Smooth muscle cell of the pulmonary artery (primary cell): ENCODE data around the gene CNBP. TPM values are rescaled to one million over a fixed set of nuclear protein-coding genes. Genes with fewer than 3 reads are reported as not detected.

Experiments used
- total RNA-seq: library from RNA; depleted of rRNA; stranded (reverse); fragments of >200 nt; gene quantifications from 2 replicates; pipeline ENCODE4 v1.2.3, GENCODE V29; 2014

CNBP gene
- total RNA-seq, result 195 and 202 TPM in 2 replicates

GRCh38 chr3:129183569-129184395 lies at the start of gene CNBP:
Gene CNBP (minus strand): TSS chr3:129183896. CDS start chr3:129171757, 12,139 bp downstream.

GRCh38 chr3:129160891-129161859 lies 22.5 kb downstream of the CNBP start, which contains the start of gene ISY1:
Gene ISY1 (minus strand): TSS chr3:129161063. CDS start chr3:129160975, 88 bp downstream.

GRCh38 chr3:129121792-129122411 lies 61.8 kb downstream of the CNBP start, which contains the start of gene RAB43:
Gene RAB43 (minus strand): TSS chr3:129121804. CDS start chr3:129121489, 315 bp downstream.

Other genes with a start within 250 kb of the CNBP start
- 0.13 TPM in 1 of 2 replicates, not detected in the other for gene CFAP92, start 189.8 kb downstream of the CNBP start, total RNA-seq
- gene EFCC1, start 182.6 kb downstream of the CNBP start, total RNA-seq, result not detected in 2 replicates
- gene GP9, start 123.1 kb downstream of the CNBP start, total RNA-seq, result not detected in 2 replicates
- 23.6 and 23.9 TPM in 2 replicates for gene RAB43, start 62.1 kb downstream of the CNBP start, total RNA-seq
- gene ISY1, start 22.8 kb downstream of the CNBP start, total RNA-seq, result 20.9 and 21.8 TPM in 2 replicates
- 313 and 371 TPM in 2 replicates for gene COPG1, start 65.7 kb upstream of the CNBP start, total RNA-seq
- gene HMCES, start 95.0 kb upstream of the CNBP start, total RNA-seq, result 18.1 and 19.0 TPM in 2 replicates
- 0.03 and 0.07 TPM in 2 replicates for gene EFCAB12, start 244.7 kb upstream of the CNBP start, total RNA-seq